Measurements from ENCODE around the gene CHSY1.

- TF ChIP-seq, protein P1, sequence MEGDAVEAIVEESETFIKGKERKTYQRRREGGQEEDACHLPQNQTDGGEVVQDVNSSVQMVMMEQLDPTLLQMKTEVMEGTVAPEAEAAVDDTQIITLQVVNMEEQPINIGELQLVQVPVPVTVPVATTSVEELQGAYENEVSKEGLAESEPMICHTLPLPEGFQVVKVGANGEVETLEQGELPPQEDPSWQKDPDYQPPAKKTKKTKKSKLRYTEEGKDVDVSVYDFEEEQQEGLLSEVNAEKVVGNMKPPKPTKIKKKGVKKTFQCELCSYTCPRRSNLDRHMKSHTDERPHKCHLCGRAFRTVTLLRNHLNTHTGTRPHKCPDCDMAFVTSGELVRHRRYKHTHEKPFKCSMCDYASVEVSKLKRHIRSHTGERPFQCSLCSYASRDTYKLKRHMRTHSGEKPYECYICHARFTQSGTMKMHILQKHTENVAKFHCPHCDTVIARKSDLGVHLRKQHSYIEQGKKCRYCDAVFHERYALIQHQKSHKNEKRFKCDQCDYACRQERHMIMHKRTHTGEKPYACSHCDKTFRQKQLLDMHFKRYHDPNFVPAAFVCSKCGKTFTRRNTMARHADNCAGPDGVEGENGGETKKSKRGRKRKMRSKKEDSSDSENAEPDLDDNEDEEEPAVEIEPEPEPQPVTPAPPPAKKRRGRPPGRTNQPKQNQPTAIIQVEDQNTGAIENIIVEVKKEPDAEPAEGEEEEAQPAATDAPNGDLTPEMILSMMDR (conservative IDR thresholded peaks at IDR 0.05; ENCODE audit: low read depth, low read length), result no peak
- no peak for TF ChIP-seq RCOR1 (IDR thresholded peaks at IDR 0.05; ENCODE audit: insufficient replicate concordance, low read length)
- TF ChIP-seq POLR2A (IDR thresholded peaks at IDR 0.05; ENCODE audit: low read depth, low read length), result no peak
- TF ChIP-seq CEBPB (IDR thresholded peaks at IDR 0.05; ENCODE audit: low read depth, low read length), result no peak
- TF ChIP-seq FOS (IDR thresholded peaks at IDR 0.05; ENCODE audit: low read depth, low read length), result no peak
- TF ChIP-seq SMC3 (IDR thresholded peaks at IDR 0.05; ENCODE audit: low read depth, low read length), result no peak
- TF ChIP-seq USF2 (IDR thresholded peaks at IDR 0.05; ENCODE audit: low read depth, low read length), result no peak
- no peak for TF ChIP-seq MAZ (IDR thresholded peaks at IDR 0.05; ENCODE audit: borderline replicate concordance, low read depth, low read length)
These were observed 91.7 kb downstream of the CHSY1 start for GRCh38 chr15:101159936-101160815.
